Stimulated activated CD8-positive, alpha-beta memory T cell treated with anti-CD3 and anti-CD28 coated beads, Interleukin-12 subunit alpha, Interleukin-12 subunit beta, amount 100 ng/mL, for 24 hours (primary cell): Measurements from ENCODE around the gene NME4.
"Not testable (repeated sequence)": the region's sequence is repeated elsewhere in the genome, so short reads cannot be mapped to it uniquely, and the experiment has no call there.

Experiments
- DNase-seq: peaks from one replicate; pipeline ENCODE4 v3.0.0-alpha.2; 2020; ENCODE audit errors: extremely low read depth

NME4 gene

GRCh38 chr16:398561-399339 is 1.8 kb downstream of the NME4 start:
- no peak for DNase-seq

GRCh38 chr16:399340-400019 is 2.5 kb downstream of the NME4 start:
- no peak for DNase-seq

GRCh38 chr16:400061-400591 is 3.1 kb downstream of the NME4 start:
- no peak for DNase-seq

- peak; percentile 98 for DNase-seq
Observed at GRCh38 chr16:401468-402348, 4.7 kb downstream of the NME4 start, which contains the start of gene DECR2. Gene DECR2 (plus strand): TSS chr16:401885. CDS start chr16:401964, 79 bp downstream.

- DNase-seq: no peak
Observed at GRCh38 chr16:404971-405486, 8.0 kb downstream of the NME4 start.

GRCh38 chr16:405548-406506 is 8.8 kb downstream of the NME4 start:
- no peak for DNase-seq

- DNase-seq: no peak
Observed at GRCh38 chr16:407253-407652, 10.3 kb downstream of the NME4 start.

- DNase-seq: no peak
Observed at GRCh38 chr16:410516-411178, 13.6 kb downstream of the NME4 start.

- no peak for DNase-seq
Observed at GRCh38 chr16:411576-412265, 14.7 kb downstream of the NME4 start.

GRCh38 chr16:414395-415169 is 17.6 kb downstream of the NME4 start:
- no peak for DNase-seq

- not testable (repeated sequence) for DNase-seq
Observed at GRCh38 chr16:415170-415498, 18.1 kb downstream of the NME4 start.

- not testable (repeated sequence) for DNase-seq
Observed at GRCh38 chr16:422179-422578, 25.2 kb downstream of the NME4 start.

- no peak for DNase-seq
Observed at GRCh38 chr16:424033-424622, 27.1 kb downstream of the NME4 start.

GRCh38 chr16:424623-425081 is 27.7 kb downstream of the NME4 start:
- no peak for DNase-seq

- peak; percentile 60 for DNase-seq
Observed at GRCh38 chr16:425082-425718, 28.2 kb downstream of the NME4 start, which contains the start of gene RAB11FIP3. Gene RAB11FIP3 (plus strand): TSS chr16:425649. CDS start chr16:426007, 358 bp downstream.

- no peak for DNase-seq
Observed at GRCh38 chr16:425740-426114, 28.7 kb downstream of the NME4 start.

- DNase-seq: no peak
Observed at GRCh38 chr16:426115-426905, 29.3 kb downstream of the NME4 start.
